ENCODE measurements around the gene OBSL1.

Gene OBSL1

GRCh38 chr2:219512524-219513216, 58.7 kb downstream of the OBSL1 start:
- no peaks in the 10 kb centered on the region for H3F3A ChIP-seq (ENCODE audit: low read depth)
- no peaks in the 10 kb centered on the region for H3K9me2 ChIP-seq (replicated peaks; ENCODE audit: low read depth, low read length)
- H3K9ac ChIP-seq (ENCODE audit: low read depth, low read length, poor library complexity, severe bottlenecking): no peak overlapping the region
- H2AFZ ChIP-seq (ENCODE audit: low read length): no peak overlapping the region
- no peaks in the 10 kb centered on the region for H3K9me3 ChIP-seq (ENCODE audit: insufficient read depth, low read depth, low read length)
- H3K27me3 ChIP-seq (ENCODE audit: insufficient read depth, low read length, poor library complexity, severe bottlenecking): peaks cover 5% of the 10 kb centered on the region
- TF ChIP-seq, protein P1, sequence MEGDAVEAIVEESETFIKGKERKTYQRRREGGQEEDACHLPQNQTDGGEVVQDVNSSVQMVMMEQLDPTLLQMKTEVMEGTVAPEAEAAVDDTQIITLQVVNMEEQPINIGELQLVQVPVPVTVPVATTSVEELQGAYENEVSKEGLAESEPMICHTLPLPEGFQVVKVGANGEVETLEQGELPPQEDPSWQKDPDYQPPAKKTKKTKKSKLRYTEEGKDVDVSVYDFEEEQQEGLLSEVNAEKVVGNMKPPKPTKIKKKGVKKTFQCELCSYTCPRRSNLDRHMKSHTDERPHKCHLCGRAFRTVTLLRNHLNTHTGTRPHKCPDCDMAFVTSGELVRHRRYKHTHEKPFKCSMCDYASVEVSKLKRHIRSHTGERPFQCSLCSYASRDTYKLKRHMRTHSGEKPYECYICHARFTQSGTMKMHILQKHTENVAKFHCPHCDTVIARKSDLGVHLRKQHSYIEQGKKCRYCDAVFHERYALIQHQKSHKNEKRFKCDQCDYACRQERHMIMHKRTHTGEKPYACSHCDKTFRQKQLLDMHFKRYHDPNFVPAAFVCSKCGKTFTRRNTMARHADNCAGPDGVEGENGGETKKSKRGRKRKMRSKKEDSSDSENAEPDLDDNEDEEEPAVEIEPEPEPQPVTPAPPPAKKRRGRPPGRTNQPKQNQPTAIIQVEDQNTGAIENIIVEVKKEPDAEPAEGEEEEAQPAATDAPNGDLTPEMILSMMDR (conservative IDR thresholded peaks at IDR 0.05; ENCODE audit: low read length): no peak
- no peak for TF ChIP-seq EZH2phosphoT487 (IDR thresholded peaks at IDR 0.05; ENCODE audit: borderline replicate concordance)
- no peak overlapping the region for H3K4me2 ChIP-seq (ENCODE audit: low read depth, low read length, poor library complexity, severe bottlenecking)
- H3K4me3 ChIP-seq (ENCODE audit: low read length, poor library complexity, severe bottlenecking): no peak overlapping the region
- peaks cover 7% of the 10 kb centered on the region for H3K4me1 ChIP-seq (ENCODE audit: insufficient read depth, low read length, poor library complexity, severe bottlenecking)
- H3K36me3 ChIP-seq (ENCODE audit: insufficient read depth, low read length): no peaks in the 10 kb centered on the region
- no peaks in the 10 kb centered on the region for H4K20me1 ChIP-seq (ENCODE audit: insufficient read depth, low read length, poor library complexity, severe bottlenecking)
- H3K79me2 ChIP-seq (ENCODE audit: insufficient read depth, low read length): no peaks in the 10 kb centered on the region

DNA sequence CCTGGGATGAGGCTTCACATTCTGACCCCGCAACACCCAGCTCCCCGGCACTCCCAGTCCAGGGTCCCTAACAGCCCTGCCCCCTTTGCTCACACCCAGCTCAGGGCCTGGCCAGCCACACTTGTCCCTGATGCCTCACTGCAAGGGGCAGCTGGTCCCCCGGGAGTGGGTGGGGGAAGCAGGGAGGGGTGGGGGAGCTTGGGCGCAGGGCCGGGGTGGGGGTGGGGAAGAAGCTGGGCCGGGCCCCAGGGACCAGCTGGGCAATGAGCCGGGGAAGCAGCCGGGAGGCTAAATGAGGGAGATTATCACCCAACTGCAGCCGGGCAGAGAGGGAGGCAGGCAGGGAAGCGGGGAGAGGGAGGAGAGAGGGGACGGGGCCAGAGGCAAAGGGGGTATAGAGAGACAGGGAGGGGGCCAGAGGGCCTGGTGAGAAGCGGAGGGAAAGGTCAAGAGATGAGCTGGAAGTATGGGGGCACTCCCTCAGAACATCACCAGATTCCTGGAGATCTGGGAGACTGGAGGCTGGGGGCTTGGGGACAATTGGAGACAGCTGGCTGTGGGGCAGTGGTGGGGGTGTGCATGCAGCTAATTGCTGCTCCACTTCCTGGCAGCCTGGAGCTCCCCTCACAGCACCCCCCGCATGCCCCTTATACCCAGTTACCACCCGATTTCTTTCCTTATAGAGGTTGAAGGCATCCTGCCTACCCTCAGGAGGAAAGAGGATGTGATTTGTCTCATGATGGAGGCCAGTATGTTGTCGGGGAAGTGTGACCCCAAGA, 59.6 kb downstream of the OBSL1 start:
- Histone ChIP-seq H3K9ac (ENCODE audit: low read depth, low read length, poor library complexity, severe bottlenecking) (no peak overlapping the region), H4K20me1 (ENCODE audit: insufficient read depth, low read length, poor library complexity, severe bottlenecking) (no peaks in the 10 kb centered on the region), H3K4me3 (ENCODE audit: low read length, poor library complexity, severe bottlenecking) (no peak overlapping the region), H2AFZ (ENCODE audit: low read length) (no peak overlapping the region), H3K9me2 (replicated peaks; ENCODE audit: low read depth, low read length) (no peaks in the 10 kb centered on the region), H3K9me3 (ENCODE audit: insufficient read depth, low read depth, low read length) (no peaks in the 10 kb centered on the region), H3K27me3 (ENCODE audit: insufficient read depth, low read length, poor library complexity, severe bottlenecking) (peaks cover 5% of the 10 kb centered on the region), H3K79me2 (ENCODE audit: insufficient read depth, low read length) (no peaks in the 10 kb centered on the region), H3K4me2 (ENCODE audit: low read depth, low read length, poor library complexity, severe bottlenecking) (no peak overlapping the region), H3F3A (ENCODE audit: low read depth) (no peaks in the 10 kb centered on the region), H3K4me1 (ENCODE audit: insufficient read depth, low read length, poor library complexity, severe bottlenecking) (peaks cover 7% of the 10 kb centered on the region), H3K36me3 (ENCODE audit: insufficient read depth, low read length) (no peaks in the 10 kb centered on the region)
- TF ChIP-seq, protein P1 (conservative IDR thresholded peaks at IDR 0.05; ENCODE audit: low read length): no peak
- TF ChIP-seq EZH2phosphoT487 (IDR thresholded peaks at IDR 0.05; ENCODE audit: borderline replicate concordance): no peak

DNA sequence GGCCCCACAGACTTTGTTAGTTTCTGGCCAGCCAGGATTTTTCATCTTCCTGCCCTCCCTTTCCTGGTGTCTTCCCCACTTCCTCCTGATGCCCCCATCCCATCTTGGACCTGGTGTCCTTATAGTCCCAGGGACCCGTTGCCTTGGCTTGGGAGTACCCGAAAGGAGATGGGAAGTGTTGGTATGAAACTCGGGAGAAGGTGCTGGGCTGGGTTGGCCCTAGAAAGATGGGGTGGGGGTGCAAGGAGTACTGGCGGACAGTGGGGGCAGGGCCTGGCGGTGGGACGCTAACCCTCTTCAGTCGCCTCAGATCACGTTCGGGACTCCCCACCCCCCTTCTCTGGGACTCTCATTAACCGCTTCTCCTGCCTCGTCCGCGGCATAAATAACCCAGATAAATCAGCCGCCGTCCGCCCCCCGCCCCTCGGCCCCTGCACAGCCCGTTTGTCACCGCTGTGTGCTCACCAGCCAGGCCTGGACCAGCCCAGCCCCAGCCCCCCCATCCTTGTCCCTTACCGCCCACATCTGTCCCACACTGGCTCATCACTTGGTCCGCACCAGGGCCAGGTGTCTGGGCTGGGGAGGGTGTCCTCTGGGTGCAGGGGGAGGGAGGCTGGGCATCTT, 60.7 kb downstream of the OBSL1 start:
- H3K4me3 ChIP-seq (ENCODE audit: low read length, poor library complexity, severe bottlenecking): no peak overlapping the region
- no peaks in the 10 kb centered on the region for H3K9me3 ChIP-seq (ENCODE audit: insufficient read depth, low read depth, low read length)
- H3K79me2 ChIP-seq (ENCODE audit: insufficient read depth, low read length): no peaks in the 10 kb centered on the region
- H3K9ac ChIP-seq (ENCODE audit: low read depth, low read length, poor library complexity, severe bottlenecking): no peak overlapping the region
- H3K36me3 ChIP-seq (ENCODE audit: insufficient read depth, low read length): no peaks in the 10 kb centered on the region
- H3K4me1 ChIP-seq (ENCODE audit: insufficient read depth, low read length, poor library complexity, severe bottlenecking): peaks cover 7% of the 10 kb centered on the region
- no peak overlapping the region for H2AFZ ChIP-seq (ENCODE audit: low read length)
- TF ChIP-seq, protein P1 (conservative IDR thresholded peaks at IDR 0.05; ENCODE audit: low read length): no peak
- no peak for TF ChIP-seq EZH2phosphoT487 (IDR thresholded peaks at IDR 0.05; ENCODE audit: borderline replicate concordance)
- H3K27me3 ChIP-seq (ENCODE audit: insufficient read depth, low read length, poor library complexity, severe bottlenecking): peaks cover 5% of the 10 kb centered on the region
- H4K20me1 ChIP-seq (ENCODE audit: insufficient read depth, low read length, poor library complexity, severe bottlenecking): no peaks in the 10 kb centered on the region
- H3F3A ChIP-seq (ENCODE audit: low read depth): no peaks in the 10 kb centered on the region
- H3K9me2 ChIP-seq (replicated peaks; ENCODE audit: low read depth, low read length): no peaks in the 10 kb centered on the region
- H3K4me2 ChIP-seq (ENCODE audit: low read depth, low read length, poor library complexity, severe bottlenecking): no peak overlapping the region
